Measurements from ENCODE around the gene LUM. TPM values are rescaled to one million over a fixed set of nuclear protein-coding genes. Genes with fewer than 3 reads are reported as not detected.

The LUM gene
- polyA plus RNA-seq, 4 donors = 5.1 to 104 (median 40.3) TPM

- 90 to 92% (median 91%) methylated on average over 5 of the region's 5 CpGs for WGBS, 3 donors
- Histone ChIP-seq H3K4me1 (ENCODE audit: control insufficient read depth in 3 of 3, insufficient read depth in 2 of 3, low read depth in 1 of 3, low read length in 2 of 3) (peaks cover 0 to 10% (median 0%) of the 10 kb centered on the region in 3 donors), H3K4me3 (ENCODE audit: low read depth in 1 of 3, low read length in 3 of 3) (no peak overlapping the region), H3K9me3 (ENCODE audit: control insufficient read depth in 2 of 2, insufficient read depth in 1 of 2, low read depth in 1 of 2, low read length in 1 of 2) (peaks cover 0 to 3% of the 10 kb centered on the region in 2 donors), H3K27me3 (ENCODE audit: control insufficient read depth in 3 of 3, insufficient read depth in 3 of 3, low read length in 3 of 3) (no peaks in the 10 kb centered on the region), H3K27ac (ENCODE audit: low read depth in 1 of 3, low read length in 2 of 3) (no peak overlapping the region), H3K36me3 (ENCODE audit: control insufficient read depth in 3 of 3, insufficient read depth in 2 of 3, low read depth in 1 of 3, low read length in 3 of 3) (no peaks in the 10 kb centered on the region)
- FAIRE-seq (no peak), DNase-seq (no peak)
These were observed 12.1 kb upstream of the LUM start for GRCh38 chr12:91123236-91123916.

- DNase-seq = no peak
- peak overlapping the region in 1 of 3 donors; percentile 5 for H3K27ac ChIP-seq (ENCODE audit: low read depth in 1 of 3, low read length in 2 of 3)
- no peaks in the 10 kb centered on the region for H3K27me3 ChIP-seq (ENCODE audit: control insufficient read depth in 3 of 3, insufficient read depth in 3 of 3, low read length in 3 of 3)
- peaks cover 0 to 3% of the 10 kb centered on the region in 2 donors for H3K9me3 ChIP-seq (ENCODE audit: control insufficient read depth in 2 of 2, insufficient read depth in 1 of 2, low read depth in 1 of 2, low read length in 1 of 2)
- H3K4me3 ChIP-seq (ENCODE audit: low read depth in 1 of 3, low read length in 3 of 3) = no peak overlapping the region
- H3K4me1 ChIP-seq (ENCODE audit: control insufficient read depth in 3 of 3, insufficient read depth in 2 of 3, low read depth in 1 of 3, low read length in 2 of 3) = peaks cover 0 to 7% (median 0%) of the 10 kb centered on the region in 3 donors
- no peaks in the 10 kb centered on the region for H3K36me3 ChIP-seq (ENCODE audit: control insufficient read depth in 3 of 3, insufficient read depth in 2 of 3, low read depth in 1 of 3, low read length in 3 of 3)
- FAIRE-seq = no peak
These were observed 9.5 kb upstream of the LUM start for GRCh38 chr12:91120781-91121180.

GRCh38 chr12:91119089-91119488 lies 7.8 kb upstream of the LUM start:
- H3K4me3 ChIP-seq (ENCODE audit: low read depth in 1 of 3, low read length in 3 of 3) = no peak overlapping the region
- 83 to 91% (median 85%) methylated on average over 1 of the region's 1 CpG for WGBS, 3 donors
- no peaks in the 10 kb centered on the region for H3K9me3 ChIP-seq (ENCODE audit: control insufficient read depth in 2 of 2, insufficient read depth in 1 of 2, low read depth in 1 of 2, low read length in 1 of 2)
- no peaks in the 10 kb centered on the region for H3K36me3 ChIP-seq (ENCODE audit: control insufficient read depth in 3 of 3, insufficient read depth in 2 of 3, low read depth in 1 of 3, low read length in 3 of 3)
- H3K27ac ChIP-seq (ENCODE audit: low read depth in 1 of 3, low read length in 2 of 3) = no peak overlapping the region
- FAIRE-seq (no peak), DNase-seq (no peak)
- peaks cover 0 to 9% (median 0%) of the 10 kb centered on the region in 3 donors for H3K4me1 ChIP-seq (ENCODE audit: control insufficient read depth in 3 of 3, insufficient read depth in 2 of 3, low read depth in 1 of 3, low read length in 2 of 3)
- no peaks in the 10 kb centered on the region for H3K27me3 ChIP-seq (ENCODE audit: control insufficient read depth in 3 of 3, insufficient read depth in 3 of 3, low read length in 3 of 3)

- Histone ChIP-seq H3K36me3 (ENCODE audit: control insufficient read depth in 3 of 3, insufficient read depth in 2 of 3, low read depth in 1 of 3, low read length in 3 of 3) (no peaks in the 10 kb centered on the region), H3K27ac (ENCODE audit: low read depth in 1 of 3, low read length in 2 of 3) (no peak overlapping the region), H3K4me1 (ENCODE audit: control insufficient read depth in 3 of 3, insufficient read depth in 2 of 3, low read depth in 1 of 3, low read length in 2 of 3) (peaks cover 0 to 2% (median 0%) of the 10 kb centered on the region in 3 donors), H3K9me3 (ENCODE audit: control insufficient read depth in 2 of 2, insufficient read depth in 1 of 2, low read depth in 1 of 2, low read length in 1 of 2) (no peaks in the 10 kb centered on the region), H3K27me3 (ENCODE audit: control insufficient read depth in 3 of 3, insufficient read depth in 3 of 3, low read length in 3 of 3) (no peaks in the 10 kb centered on the region), H3K4me3 (ENCODE audit: low read depth in 1 of 3, low read length in 3 of 3) (no peak overlapping the region)
- DNase-seq (no peak), FAIRE-seq (no peak)
- WGBS, 3 donors = 93 to 95% (median 93%) methylated on average over 6 of the region's 6 CpGs
These were observed 2.3 kb upstream of the LUM start for GRCh38 chr12:91113621-91114020.

- no peaks in the 10 kb centered on the region for H3K9me3 ChIP-seq (ENCODE audit: control insufficient read depth in 2 of 2, insufficient read depth in 1 of 2, low read depth in 1 of 2, low read length in 1 of 2)
- H3K27me3 ChIP-seq (ENCODE audit: control insufficient read depth in 3 of 3, insufficient read depth in 3 of 3, low read length in 3 of 3) = no peaks in the 10 kb centered on the region
- WGBS, 3 donors = 60 to 72% (median 64%) methylated on average over 5 of the region's 5 CpGs
- DNase-seq (no peak), FAIRE-seq (peak; percentile 36)
- H3K4me1 ChIP-seq (ENCODE audit: control insufficient read depth in 3 of 3, insufficient read depth in 2 of 3, low read depth in 1 of 3, low read length in 2 of 3) = peaks cover 0 to 2% (median 0%) of the 10 kb centered on the region in 3 donors
- no peaks in the 10 kb centered on the region for H3K36me3 ChIP-seq (ENCODE audit: control insufficient read depth in 3 of 3, insufficient read depth in 2 of 3, low read depth in 1 of 3, low read length in 3 of 3)
- no peak overlapping the region for H3K4me3 ChIP-seq (ENCODE audit: low read depth in 1 of 3, low read length in 3 of 3)
- no peak overlapping the region for H3K27ac ChIP-seq (ENCODE audit: low read depth in 1 of 3, low read length in 2 of 3)
These were observed 876 bp downstream of the LUM start for GRCh38 chr12:91110311-91110924.

- Histone ChIP-seq H3K27ac (ENCODE audit: low read depth in 1 of 3, low read length in 2 of 3) (no peak overlapping the region), H3K9me3 (ENCODE audit: control insufficient read depth in 2 of 2, insufficient read depth in 1 of 2, low read depth in 1 of 2, low read length in 1 of 2) (no peaks in the 10 kb centered on the region), H3K4me1 (ENCODE audit: control insufficient read depth in 3 of 3, insufficient read depth in 2 of 3, low read depth in 1 of 3, low read length in 2 of 3) (peaks cover 0 to under 1% (median 0%) of the 10 kb centered on the region in 3 donors), H3K27me3 (ENCODE audit: control insufficient read depth in 3 of 3, insufficient read depth in 3 of 3, low read length in 3 of 3) (no peaks in the 10 kb centered on the region), H3K36me3 (ENCODE audit: control insufficient read depth in 3 of 3, insufficient read depth in 2 of 3, low read depth in 1 of 3, low read length in 3 of 3) (no peaks in the 10 kb centered on the region), H3K4me3 (ENCODE audit: low read depth in 1 of 3, low read length in 3 of 3) (peak overlapping the region in 1 of 3 donors; percentile 16)
- DNase-seq (no peak), FAIRE-seq (no peak)
- 77 to 91% (median 87%) methylated on average over 2 of the region's 2 CpGs for WGBS, 3 donors
These were observed 1.5 kb downstream of the LUM start for GRCh38 chr12:91109581-91110310.

- peak; percentile 61 to 77 for DNase-seq
- WGBS, 3 donors = 28 to 40% (median 33%) methylated on average over 7 of the region's 7 CpGs
These were observed 2.1 kb downstream of the LUM start for GRCh38 chr12:91109148-91109564.

GRCh38 chr12:91108196-91108755 lies 3.0 kb downstream of the LUM start:
- no peak for FAIRE-seq
- no peak overlapping the region for H3K27ac ChIP-seq (ENCODE audit: low read depth in 1 of 3, low read length in 2 of 3)
- no peaks in the 10 kb centered on the region for H3K27me3 ChIP-seq (ENCODE audit: control insufficient read depth in 3 of 3, insufficient read depth in 3 of 3, low read length in 3 of 3)
- no peaks in the 10 kb centered on the region for H3K9me3 ChIP-seq (ENCODE audit: control insufficient read depth in 2 of 2, insufficient read depth in 1 of 2, low read depth in 1 of 2, low read length in 1 of 2)
- H3K4me1 ChIP-seq (ENCODE audit: control insufficient read depth in 3 of 3, insufficient read depth in 2 of 3, low read depth in 1 of 3, low read length in 2 of 3) = no peaks in the 10 kb centered on the region
- 84 to 92% (median 85%) methylated on average over 5 of the region's 5 CpGs for WGBS, 3 donors
- no peak for DNase-seq
- H3K4me3 ChIP-seq (ENCODE audit: low read depth in 1 of 3, low read length in 3 of 3) = no peak overlapping the region
- no peaks in the 10 kb centered on the region for H3K36me3 ChIP-seq (ENCODE audit: control insufficient read depth in 3 of 3, insufficient read depth in 2 of 3, low read depth in 1 of 3, low read length in 3 of 3)

More at GRCh38 chr12:91109148-91109564, 2.1 kb downstream of the LUM start:
- Histone ChIP-seq H3K27ac (ENCODE audit: low read depth in 1 of 3, low read length in 2 of 3) (no peak overlapping the region), H3K27me3 (ENCODE audit: control insufficient read depth in 3 of 3, insufficient read depth in 3 of 3, low read length in 3 of 3) (no peaks in the 10 kb centered on the region), H3K9me3 (ENCODE audit: control insufficient read depth in 2 of 2, insufficient read depth in 1 of 2, low read depth in 1 of 2, low read length in 1 of 2) (no peaks in the 10 kb centered on the region), H3K36me3 (ENCODE audit: control insufficient read depth in 3 of 3, insufficient read depth in 2 of 3, low read depth in 1 of 3, low read length in 3 of 3) (no peaks in the 10 kb centered on the region), H3K4me3 (ENCODE audit: low read depth in 1 of 3, low read length in 3 of 3) (no peak overlapping the region), H3K4me1 (ENCODE audit: control insufficient read depth in 3 of 3, insufficient read depth in 2 of 3, low read depth in 1 of 3, low read length in 2 of 3) (no peaks in the 10 kb centered on the region)
- no peak for FAIRE-seq
